Fibroblast of lung (primary cell): ENCODE data around the gene AXIN2. TPM values are rescaled to one million over a fixed set of nuclear protein-coding genes. Genes with fewer than 3 reads are reported as not detected.

Experiments
- DNase-seq, 2 donors: peaks; one replicate each; pipeline versions ENCODE4 v3.0.0 to v3.0.0-alpha.2; 2010; ENCODE audit warnings: low read depth in 2 of 2
- H2AFZ ChIP-seq: 2 replicates; pipeline ENCODE4 v1.5.1; 2012; ENCODE audit warnings: low read length, control low read depth, inconsistent platforms
- H3K27ac ChIP-seq: 2 replicates; pipeline ENCODE4 v1.5.1; 2011; ENCODE audit warnings: low read length, control low read depth; ENCODE audit not compliant: insufficient read depth
- H3K27me3 ChIP-seq: 2 replicates; pipeline ENCODE4 v1.5.1; 2011; ENCODE audit warnings: mild to moderate bottlenecking, low read length; ENCODE audit not compliant: control insufficient read depth, insufficient read depth
- H3K36me3 ChIP-seq: 2 replicates; pipeline ENCODE4 v1.5.1; 2011; ENCODE audit warnings: low read length; ENCODE audit not compliant: control insufficient read depth, insufficient read depth
- H3K4me1 ChIP-seq: 2 replicates; pipeline ENCODE4 v1.5.1; 2011; ENCODE audit warnings: low read length; ENCODE audit not compliant: control insufficient read depth, insufficient read depth; ENCODE audit errors: extremely low read depth
- H3K4me2 ChIP-seq: 2 replicates; pipeline ENCODE4 v1.5.1; 2011; ENCODE audit warnings: low read length, control low read depth; ENCODE audit not compliant: insufficient read depth; ENCODE audit errors: extremely low read depth
- H3K4me3 ChIP-seq, 4 experiments: fragments of 200-600 bp in 1 of 4; sonication (generic) in 1 of 4; replicated peaks in 1 of 4; 2 replicates each; pipeline ENCODE4 v1.5.1; 2011 to 2016; ENCODE audit warnings: low read length in 4 of 4, low read depth in 3 of 4, mild to moderate bottlenecking in 3 of 4, control low read depth in 2 of 4, inconsistent platforms in 1 of 4, mixed read lengths in 1 of 4; ENCODE audit not compliant: insufficient read depth in 1 of 4; ENCODE audit errors: control extremely low read depth in 1 of 4
- H3K79me2 ChIP-seq: 2 replicates; pipeline ENCODE4 v1.5.1; 2012; ENCODE audit warnings: mild to moderate bottlenecking, low read length, inconsistent platforms; ENCODE audit not compliant: control insufficient read depth, insufficient read depth
- H3K9ac ChIP-seq: 2 replicates; pipeline ENCODE4 v1.5.1; 2011; ENCODE audit warnings: mild to moderate bottlenecking, low read length, control low read depth; ENCODE audit not compliant: insufficient read depth
- H3K9me3 ChIP-seq: 2 replicates; pipeline ENCODE4 v1.5.1; 2012; ENCODE audit warnings: low read depth, low read length; ENCODE audit not compliant: control insufficient read depth, insufficient read depth
- H4K20me1 ChIP-seq: 2 replicates; pipeline ENCODE4 v1.5.1; 2011; ENCODE audit warnings: low read length; ENCODE audit not compliant: control insufficient read depth, insufficient read depth; ENCODE audit errors: extremely low read depth
- EZH2 ChIP-seq: IDR thresholded peaks from 2 replicates; pipeline ENCODE4 v1.5.1; 2012; ENCODE audit warnings: low read length, control low read depth, mild to moderate bottlenecking; ENCODE audit errors: missing control alignments
- polyA plus RNA-seq, 2 donors: library from polyadenylated mRNA; depleted of rRNA in 1 of 2; stranded (reverse) in 1 of 2; unstranded in 1 of 2; fragments of >200 nt; gene quantifications; 2 replicates each; pipeline ENCODE4 v1.2.1, GENCODE V29; 2011 to 2012; ENCODE audit warnings: missing spikeins in 1 of 2
- total RNA-seq: library from RNA; depleted of rRNA; stranded (reverse); fragments of >200 nt; gene quantifications from 2 replicates; pipeline ENCODE4 v1.2.1, GENCODE V29; 2014
- TF ChIP-seq, protein P1 (sequence below), 2 donors: IDR thresholded peaks in 1 of 2; conservative IDR thresholded peaks in 1 of 2; 1 replicate in 1 of 2; 2 replicates in 1 of 2; pipeline ENCODE4 v1.5.1; 2011 to 2012; ENCODE audit warnings: low read length in 2 of 2, control low read depth in 1 of 2, inconsistent platforms in 1 of 2, low read depth in 1 of 2, mild to moderate bottlenecking in 1 of 2

The AXIN2 gene
- total and polyA plus RNA-seq, 2 donors (not counting 1 experiment from before 2014, with no cell fraction given): 1.8 to 2.0 TPM

DNA sequence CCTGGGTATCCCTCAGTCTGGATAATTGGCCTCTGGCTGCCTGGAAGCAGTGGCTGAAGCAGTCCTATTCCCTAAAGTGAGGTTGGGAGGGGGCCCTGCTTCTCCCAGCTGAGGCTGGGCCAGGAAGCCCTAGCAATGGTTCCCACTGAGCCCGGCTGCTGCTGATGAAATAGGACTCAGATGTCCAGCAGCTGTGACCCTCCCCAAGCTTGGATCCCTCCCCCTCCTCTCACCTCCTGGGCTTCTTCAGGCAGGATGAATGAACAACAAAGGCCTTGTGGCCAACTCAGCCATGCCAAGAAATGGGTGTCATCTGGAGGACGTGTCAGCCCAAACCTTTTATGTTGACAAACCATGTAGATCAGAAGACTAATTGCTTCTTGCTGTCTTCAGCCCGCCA, 42.0 kb downstream of the AXIN2 start:
- Histone ChIP-seq H3K27me3 (peaks cover 5% of the 10 kb centered on the region), H3K9ac (no peak overlapping the region), H3K9me3 (no peaks in the 10 kb centered on the region), H2AFZ (no peak overlapping the region), H3K79me2 (no peaks in the 10 kb centered on the region), H3K27ac (no peak overlapping the region), H4K20me1 (no peaks in the 10 kb centered on the region), H3K4me1 (no peaks in the 10 kb centered on the region), H3K36me3 (no peaks in the 10 kb centered on the region), H3K4me2 (no peak overlapping the region), H3K4me3 (no peak overlapping the region)
- TF ChIP-seq EZH2: no peak
- TF ChIP-seq, protein P1, sequence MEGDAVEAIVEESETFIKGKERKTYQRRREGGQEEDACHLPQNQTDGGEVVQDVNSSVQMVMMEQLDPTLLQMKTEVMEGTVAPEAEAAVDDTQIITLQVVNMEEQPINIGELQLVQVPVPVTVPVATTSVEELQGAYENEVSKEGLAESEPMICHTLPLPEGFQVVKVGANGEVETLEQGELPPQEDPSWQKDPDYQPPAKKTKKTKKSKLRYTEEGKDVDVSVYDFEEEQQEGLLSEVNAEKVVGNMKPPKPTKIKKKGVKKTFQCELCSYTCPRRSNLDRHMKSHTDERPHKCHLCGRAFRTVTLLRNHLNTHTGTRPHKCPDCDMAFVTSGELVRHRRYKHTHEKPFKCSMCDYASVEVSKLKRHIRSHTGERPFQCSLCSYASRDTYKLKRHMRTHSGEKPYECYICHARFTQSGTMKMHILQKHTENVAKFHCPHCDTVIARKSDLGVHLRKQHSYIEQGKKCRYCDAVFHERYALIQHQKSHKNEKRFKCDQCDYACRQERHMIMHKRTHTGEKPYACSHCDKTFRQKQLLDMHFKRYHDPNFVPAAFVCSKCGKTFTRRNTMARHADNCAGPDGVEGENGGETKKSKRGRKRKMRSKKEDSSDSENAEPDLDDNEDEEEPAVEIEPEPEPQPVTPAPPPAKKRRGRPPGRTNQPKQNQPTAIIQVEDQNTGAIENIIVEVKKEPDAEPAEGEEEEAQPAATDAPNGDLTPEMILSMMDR (conservative IDR thresholded peaks at IDR 0.05 in 1 of 2, IDR thresholded peaks at IDR 0.05 in 1 of 2; ENCODE audit: low read depth in 1 of 2, low read length in 2 of 2): no peak
- DNase-seq: peak; percentile 4 to 76

DNA sequence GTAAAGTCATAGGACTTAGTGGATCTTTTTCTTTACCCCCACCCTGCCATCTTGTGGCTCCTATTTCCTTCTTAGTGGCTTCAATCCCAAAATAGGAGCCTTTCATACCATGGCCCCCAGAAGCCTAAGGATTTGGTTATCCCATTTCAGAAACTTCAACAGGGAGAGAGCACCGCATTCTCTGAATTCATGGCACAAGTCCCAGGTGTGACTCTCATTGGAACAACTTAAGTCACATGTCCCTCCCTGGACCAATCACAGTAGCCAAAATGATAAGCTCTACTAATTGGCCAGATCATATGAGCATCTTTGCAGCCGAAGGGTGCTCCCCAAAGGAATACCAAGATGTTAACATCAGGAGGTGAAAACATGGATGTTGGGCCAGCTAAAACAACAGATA, 43.2 kb downstream of the AXIN2 start:
- Histone ChIP-seq H3K9me3 (no peaks in the 10 kb centered on the region), H3K27ac (no peak overlapping the region), H3K9ac (no peak overlapping the region), H3K79me2 (no peaks in the 10 kb centered on the region), H3K4me2 (no peak overlapping the region), H2AFZ (no peak overlapping the region), H3K36me3 (no peaks in the 10 kb centered on the region), H3K4me3 (no peak overlapping the region), H3K27me3 (peaks cover 5% of the 10 kb centered on the region), H4K20me1 (no peaks in the 10 kb centered on the region), H3K4me1 (no peaks in the 10 kb centered on the region)
- TF ChIP-seq, protein P1 (conservative IDR thresholded peaks at IDR 0.05 in 1 of 2, IDR thresholded peaks at IDR 0.05 in 1 of 2; ENCODE audit: low read depth in 1 of 2, low read length in 2 of 2): no peak
- TF ChIP-seq EZH2: no peak
- peak; percentile 28 to 68 for DNase-seq

DNA sequence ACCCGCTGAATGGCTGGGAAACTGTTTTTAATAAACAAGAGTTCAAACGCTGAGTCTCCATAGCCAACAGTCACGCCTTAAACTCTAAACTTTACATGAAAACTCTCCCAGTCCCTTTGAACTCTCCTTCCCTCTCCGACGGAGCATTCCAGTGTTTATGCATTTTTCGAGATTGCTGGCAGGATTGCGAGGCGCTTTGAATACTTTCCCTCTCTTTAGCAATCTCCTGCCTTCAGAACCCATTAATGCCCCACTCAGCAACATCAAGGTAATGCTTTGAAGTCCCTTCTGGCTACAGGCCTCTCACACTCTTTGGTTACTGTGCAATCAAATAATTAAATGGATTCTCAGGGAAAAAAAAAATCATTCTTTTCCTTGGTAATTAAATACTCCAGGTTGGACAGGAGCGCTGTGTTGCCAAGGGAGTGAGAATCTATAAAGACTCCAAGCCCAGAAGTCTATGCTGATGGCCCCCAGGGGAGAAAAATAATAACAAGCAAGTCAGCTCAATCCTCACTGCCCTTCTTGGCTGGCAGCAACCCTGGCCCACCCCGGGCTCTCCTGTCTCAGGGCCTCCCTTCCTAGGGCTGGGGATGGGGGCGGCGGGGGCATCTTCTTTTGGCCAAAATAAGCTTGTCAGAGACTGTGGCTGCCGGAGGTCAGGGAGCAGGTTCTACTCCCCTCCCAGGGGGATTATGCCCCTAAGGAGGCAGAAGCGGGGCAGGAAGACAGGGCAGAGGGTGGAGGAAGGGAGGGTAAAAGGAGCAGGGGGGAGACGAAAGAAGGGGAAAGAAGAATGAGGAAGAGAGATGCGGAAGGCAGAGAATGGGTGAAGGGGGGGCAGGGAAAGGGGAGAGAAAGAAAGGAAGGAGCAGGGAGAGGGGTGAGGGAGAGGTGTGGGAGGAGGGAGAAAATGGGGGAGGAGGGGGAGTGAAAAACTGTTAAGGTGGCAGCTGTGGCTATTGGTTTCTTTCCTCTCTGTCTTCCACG, 45.2 kb downstream of the AXIN2 start:
- Histone ChIP-seq H3K4me1 (no peaks in the 10 kb centered on the region), H2AFZ (no peak overlapping the region), H4K20me1 (no peaks in the 10 kb centered on the region), H3K27me3 (peaks cover 5% of the 10 kb centered on the region), H3K9ac (no peak overlapping the region), H3K4me2 (no peak overlapping the region), H3K36me3 (no peaks in the 10 kb centered on the region), H3K27ac (no peak overlapping the region), H3K79me2 (no peaks in the 10 kb centered on the region), H3K4me3 (no peak overlapping the region), H3K9me3 (no peaks in the 10 kb centered on the region)
- DNase-seq: peak; percentile 67 to 74
- TF ChIP-seq, protein P1 (conservative IDR thresholded peaks at IDR 0.05 in 1 of 2, IDR thresholded peaks at IDR 0.05 in 1 of 2; ENCODE audit: low read depth in 1 of 2, low read length in 2 of 2): no peak
- no peak for TF ChIP-seq EZH2
